Activated CD8-positive, alpha-beta T cell treated with anti-CD3 and anti-CD28 coated beads for 36 hours (primary cell): ENCODE results near the gene TBC1D14. TPM values are rescaled to one million over a fixed set of nuclear protein-coding genes. Genes with fewer than 3 reads are reported as not detected.
A peak's percentile ranks its signal among the peaks of the same experiment; 100 is the strongest.

Experiments
- ATAC-seq: fragments of 200-7000 bp; cut with Tn5 transposase; one replicate; pipeline ENCODE4 v1.10.0; 2021; ENCODE audit warnings: mild to moderate bottlenecking, moderate library complexity
- CTCF ChIA-PET: fragments of 350-600 bp; sonication (Branson Sonifier 250); formaldehyde crosslinking; loops from one replicate; lab custom pipeline; 2021; ENCODE audit warnings: antibody characterized with exemption; lab: Charles Lee
- POLR2A ChIA-PET: fragments of 350-600 bp; sonication (Branson Sonifier 250); formaldehyde crosslinking; loops from one replicate; lab custom pipeline; 2021; ENCODE audit warnings: antibody characterized with exemption; lab: Charles Lee
- DNase-seq: peaks from one replicate; pipeline ENCODE4 v3.0.0-alpha.2; 2020
- H3K27ac Mint-ChIP-seq: one replicate; pipeline ENCODE4 v1.8.0; 2021; ENCODE audit warnings: mild to moderate bottlenecking, mixed read lengths
- H3K27me3 Mint-ChIP-seq: one replicate; pipeline ENCODE4 v1.8.0; 2021; ENCODE audit warnings: mixed read lengths
- H3K36me3 Mint-ChIP-seq: one replicate; pipeline ENCODE4 v1.8.0; 2021; ENCODE audit warnings: low read depth, mixed read lengths
- H3K4me1 Mint-ChIP-seq: one replicate; pipeline ENCODE4 v1.8.0; 2021; ENCODE audit warnings: low read depth, mixed read lengths
- H3K4me3 Mint-ChIP-seq: one replicate; pipeline ENCODE4 v1.8.0; 2021; ENCODE audit warnings: mild to moderate bottlenecking, moderate library complexity, mixed read lengths
- H3K9me3 Mint-ChIP-seq: one replicate; pipeline ENCODE4 v1.8.0; 2021; ENCODE audit warnings: mixed read lengths
- intact Hi-C: fragments of 100-400 bp; cut with micrococcal nuclease; formaldehyde crosslinking; loops from one replicate; pipeline ENCODE4 v1.10.0; 2022
- total RNA-seq, 2 experiments: library from RNA; stranded (reverse); gene quantifications; one replicate each; pipeline ENCODE4 v1.2.3, GENCODE V29; 2021
- TF ChIP-seq, protein P1 (sequence below): fragments of 200-600 bp; IDR thresholded peaks from one replicate; pipeline ENCODE4 v1.8.0; 2022; ENCODE audit warnings: antibody characterized with exemption, mild to moderate bottlenecking

TBC1D14 gene
- total RNA-seq, 2 experiments from 2014 or later, result 34.7 to 36.3 TPM

DNA sequence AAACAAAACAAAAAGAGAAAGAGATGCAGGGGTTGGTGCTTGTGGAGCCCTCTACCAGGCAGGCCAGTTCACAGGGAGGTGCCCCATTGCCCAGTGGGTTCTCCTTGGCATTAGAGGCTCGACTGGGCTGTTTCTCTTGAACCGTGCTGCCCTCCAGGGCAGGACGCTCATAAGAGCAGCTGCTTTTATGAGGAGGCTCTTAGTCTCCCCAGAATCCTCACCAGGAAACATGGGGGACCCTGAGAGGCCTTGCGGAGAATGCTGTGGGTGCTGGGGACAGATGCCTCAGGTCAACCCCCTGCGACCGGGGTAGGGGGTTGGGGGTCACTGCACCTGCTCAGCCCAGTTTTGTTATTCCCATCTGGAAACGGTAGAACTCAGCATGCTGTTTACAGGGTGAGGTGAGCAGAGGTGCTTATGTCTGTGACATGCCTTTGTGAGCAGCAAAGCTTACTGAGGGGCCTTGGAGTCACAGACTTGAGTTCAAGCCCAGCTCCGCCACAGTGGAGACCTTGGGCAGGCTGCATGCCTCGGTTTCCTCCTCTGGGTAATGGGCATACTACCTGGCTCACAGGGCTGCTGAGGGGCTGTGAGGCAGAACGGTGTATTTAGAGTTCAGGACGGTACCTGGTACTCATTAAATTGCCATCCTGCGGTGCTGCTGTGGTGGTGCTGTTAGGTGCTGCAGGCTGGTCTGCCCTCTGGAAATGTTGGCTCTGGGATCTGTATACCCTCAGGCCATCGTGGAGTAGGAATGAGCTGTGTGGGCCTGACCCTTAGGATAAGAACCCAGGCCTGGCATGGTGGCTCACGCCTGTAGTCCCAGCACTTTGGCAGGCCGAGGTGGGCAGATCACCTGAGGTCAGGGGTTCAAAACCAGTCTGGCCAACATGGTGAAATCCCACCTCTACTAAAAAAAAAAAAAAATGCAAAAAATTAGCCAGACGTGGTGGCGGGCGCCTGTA, 5.7 kb downstream of the TBC1D14 start:
- POLR2A ChIA-PET, result interaction anchor here (1.2 kb wide), 1 partner anchor 12 kb away, joined by 4 read pairs; no protein-coding TSS in a partner anchor
- Mint-ChIP-seq H3K9me3 (no peaks in the 10 kb centered on the region), H3K27ac (no peak overlapping the region), H3K4me3 (no peak overlapping the region), H3K36me3 (peaks cover 14% of the 10 kb centered on the region), H3K27me3 (no peaks in the 10 kb centered on the region), H3K4me1 (peaks cover 70% of the 10 kb centered on the region)
- intact Hi-C loops, result loop anchor here (5.0 kb wide), 1 partner anchor 152 kb away; the partner anchor contains the start of gene GRPEL1
- TF ChIP-seq, protein P1, sequence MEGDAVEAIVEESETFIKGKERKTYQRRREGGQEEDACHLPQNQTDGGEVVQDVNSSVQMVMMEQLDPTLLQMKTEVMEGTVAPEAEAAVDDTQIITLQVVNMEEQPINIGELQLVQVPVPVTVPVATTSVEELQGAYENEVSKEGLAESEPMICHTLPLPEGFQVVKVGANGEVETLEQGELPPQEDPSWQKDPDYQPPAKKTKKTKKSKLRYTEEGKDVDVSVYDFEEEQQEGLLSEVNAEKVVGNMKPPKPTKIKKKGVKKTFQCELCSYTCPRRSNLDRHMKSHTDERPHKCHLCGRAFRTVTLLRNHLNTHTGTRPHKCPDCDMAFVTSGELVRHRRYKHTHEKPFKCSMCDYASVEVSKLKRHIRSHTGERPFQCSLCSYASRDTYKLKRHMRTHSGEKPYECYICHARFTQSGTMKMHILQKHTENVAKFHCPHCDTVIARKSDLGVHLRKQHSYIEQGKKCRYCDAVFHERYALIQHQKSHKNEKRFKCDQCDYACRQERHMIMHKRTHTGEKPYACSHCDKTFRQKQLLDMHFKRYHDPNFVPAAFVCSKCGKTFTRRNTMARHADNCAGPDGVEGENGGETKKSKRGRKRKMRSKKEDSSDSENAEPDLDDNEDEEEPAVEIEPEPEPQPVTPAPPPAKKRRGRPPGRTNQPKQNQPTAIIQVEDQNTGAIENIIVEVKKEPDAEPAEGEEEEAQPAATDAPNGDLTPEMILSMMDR, result no peak
- ATAC-seq (no peak), DNase-seq (no peak)
- CTCF ChIA-PET, result interaction anchor here (0.8 to 1.9 kb wide), 3 partner anchors 8 to 199 kb away, joined by 3 to 4 read pairs (median 4); no protein-coding TSS in a partner anchor

DNA sequence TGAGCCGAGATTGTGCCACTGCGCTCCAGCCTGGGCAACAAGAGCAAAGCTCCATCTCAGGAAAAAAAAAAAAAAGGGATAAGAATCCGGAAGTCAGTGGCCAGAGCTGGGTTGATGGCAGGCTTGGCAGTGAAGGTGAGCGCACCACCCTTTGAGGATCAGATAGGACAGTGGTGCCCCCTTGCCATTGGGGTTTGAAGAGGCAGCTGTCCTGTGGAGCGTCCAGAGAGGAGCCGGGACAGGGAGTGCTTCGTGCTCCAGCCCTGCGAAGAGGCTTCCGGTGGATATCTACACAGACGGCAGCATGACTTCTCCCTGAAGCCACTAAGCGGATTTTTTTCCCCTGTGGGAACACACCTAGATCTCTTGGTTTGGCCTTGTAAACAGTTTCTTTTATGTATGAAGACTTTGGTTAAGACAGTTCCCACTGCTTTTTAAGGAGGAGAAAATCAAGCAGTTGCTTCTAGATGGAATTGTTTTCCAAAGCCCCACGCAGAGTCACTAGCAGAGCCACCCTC, 6.5 kb downstream of the TBC1D14 start:
- peaks cover 14% of the 10 kb centered on the region for H3K36me3 Mint-ChIP-seq
- POLR2A ChIA-PET, result interaction anchor here (1.2 kb wide), 1 partner anchor 11 kb away, joined by 4 read pairs; no protein-coding TSS in a partner anchor

DNA sequence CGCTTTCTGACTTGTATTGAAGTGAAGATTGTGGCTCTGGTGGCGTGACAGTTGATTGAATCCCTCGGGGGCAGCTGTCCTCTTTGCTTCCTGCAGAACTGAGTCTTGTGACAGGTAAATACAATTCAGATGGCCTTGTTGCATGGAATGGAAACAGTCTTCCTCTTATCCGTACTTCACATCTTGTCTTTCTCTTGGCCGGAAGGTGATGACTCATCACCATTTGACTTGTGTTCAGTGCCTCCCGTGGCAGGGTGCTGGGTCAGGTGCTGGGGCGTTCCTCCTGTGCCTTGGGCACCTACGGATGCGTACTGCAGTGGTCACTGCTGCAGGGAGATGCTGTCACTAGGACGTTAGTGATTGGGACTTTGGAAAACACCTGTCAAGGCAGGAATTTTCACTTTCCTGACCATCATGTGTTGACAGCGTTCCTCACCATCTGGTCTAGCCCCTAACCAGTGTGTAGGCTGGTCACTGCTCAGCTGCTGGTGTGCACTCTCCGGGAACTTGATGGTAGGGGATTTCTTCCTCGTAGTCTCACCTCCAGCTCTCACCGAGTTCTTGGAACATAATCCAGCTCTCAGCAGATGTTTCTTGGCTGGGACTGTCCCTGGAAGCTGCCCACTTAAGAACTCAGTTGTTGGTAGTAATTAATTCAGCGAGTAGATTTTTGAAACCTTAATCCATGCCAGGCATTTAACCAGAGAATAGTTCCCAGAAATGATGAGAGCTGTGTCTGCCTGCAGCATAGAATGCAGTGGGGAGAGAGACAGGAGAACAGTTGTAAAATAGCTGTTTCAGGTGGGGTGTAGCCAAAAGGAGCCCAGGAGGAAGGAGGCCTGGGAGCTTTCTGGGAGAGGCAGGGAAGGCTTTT, 7.2 kb downstream of the TBC1D14 start:
- TF ChIP-seq, protein P1, result no peak
- Mint-ChIP-seq H3K4me1 (peaks cover 64% of the 10 kb centered on the region), H3K4me3 (peak overlapping the region; percentile 41), H3K27ac (peak overlapping the region; percentile 88), H3K27me3 (no peaks in the 10 kb centered on the region), H3K36me3 (peaks cover 14% of the 10 kb centered on the region), H3K9me3 (no peaks in the 10 kb centered on the region)
- POLR2A ChIA-PET, result interaction anchor here (0.6 to 1.4 kb wide), 4 partner anchors 10 to 36 kb away, joined by 3 to 6 read pairs (median 4); no protein-coding TSS in a partner anchor
- intact Hi-C loops, result loop anchor here (5.0 kb wide), 1 partner anchor 150 kb away; the partner anchor contains the start of gene GRPEL1
- DNase-seq, result peak; percentile 79
- peak; percentile 82 for ATAC-seq
- CTCF ChIA-PET, result interaction anchor here (0.8 to 2.4 kb wide), 19 partner anchors 8 to 200 kb away, joined by 3 to 12 read pairs (median 4); partner anchors contain the start of genes GRPEL1 and TADA2B

More for the DNA sequence above, 6.5 kb downstream of the TBC1D14 start:
- CTCF ChIA-PET, result interaction anchor here (0.8 to 1.9 kb wide), 6 partner anchors 9 to 200 kb away, joined by 3 to 8 read pairs (median 4); no protein-coding TSS in a partner anchor
- DNase-seq (no peak), ATAC-seq (no peak)
- peak overlapping the region; percentile 88 for H3K27ac Mint-ChIP-seq
- no peaks in the 10 kb centered on the region for H3K27me3 Mint-ChIP-seq
- TF ChIP-seq, protein P1, result no peak
- H3K4me3 Mint-ChIP-seq, result no peak overlapping the region
- H3K9me3 Mint-ChIP-seq, result no peaks in the 10 kb centered on the region
- intact Hi-C loops, result loop anchor here (5.0 kb wide), 1 partner anchor 151 kb away; the partner anchor contains the start of gene GRPEL1
- H3K4me1 Mint-ChIP-seq, result peaks cover 68% of the 10 kb centered on the region

DNA sequence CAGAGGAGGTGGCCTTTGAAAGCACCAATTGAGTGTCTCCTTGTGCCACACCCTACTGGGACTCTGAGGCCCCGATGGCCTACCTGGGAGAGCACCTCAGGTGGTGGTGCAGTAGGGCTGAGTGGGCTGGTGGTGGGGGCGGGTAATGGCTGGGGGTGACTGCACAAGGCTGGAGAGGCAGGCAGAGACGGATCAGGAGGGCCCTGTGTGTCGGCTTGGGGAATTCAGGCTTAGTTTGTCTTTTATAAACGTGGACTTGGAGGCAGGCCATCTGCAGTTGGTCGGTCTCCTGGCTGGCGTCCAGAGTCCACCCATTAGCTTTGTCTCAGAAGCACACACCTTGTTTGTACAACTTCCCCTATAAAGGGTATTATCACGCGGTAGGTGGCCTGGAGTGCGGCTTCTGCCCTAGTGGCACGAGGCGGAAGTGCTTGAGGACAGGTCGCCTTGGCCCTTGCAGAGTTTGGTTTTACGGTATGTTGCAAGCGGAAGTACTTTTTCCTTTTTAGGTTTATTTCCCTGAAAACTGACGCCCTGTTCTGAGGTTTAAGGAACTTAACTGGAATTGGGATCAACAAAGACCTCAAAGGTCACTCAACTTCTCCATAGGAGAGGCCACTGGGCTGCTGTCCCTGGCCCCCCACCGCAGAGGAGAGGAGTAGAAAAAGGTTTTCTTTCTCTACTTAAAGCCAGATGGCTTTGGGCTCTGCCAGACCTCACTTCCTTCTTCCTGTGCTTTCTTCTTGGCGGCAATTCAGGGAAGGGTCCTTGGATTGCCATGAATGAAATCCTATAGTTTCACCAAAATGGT, 8.0 kb downstream of the TBC1D14 start:
- POLR2A ChIA-PET, result interaction anchor here (0.6 to 1.6 kb wide), 6 partner anchors 9 to 230 kb away, joined by 3 to 6 read pairs (median 4); no protein-coding TSS in a partner anchor
- H3K9me3 Mint-ChIP-seq, result no peaks in the 10 kb centered on the region
- H3K4me1 Mint-ChIP-seq, result peaks cover 68% of the 10 kb centered on the region
- CTCF ChIA-PET, result interaction anchor here (0.8 to 2.4 kb wide), 17 partner anchors 8 to 199 kb away, joined by 3 to 12 read pairs (median 4); partner anchors contain the start of genes GRPEL1 and TADA2B
- peak; percentile 76 for DNase-seq
- ATAC-seq, result peak; percentile 60
- H3K4me3 Mint-ChIP-seq, result peak overlapping the region; percentile 41
- TF ChIP-seq, protein P1, result peak; percentile 67
- H3K27ac Mint-ChIP-seq, result peak overlapping the region; percentile 88
- H3K36me3 Mint-ChIP-seq, result peaks cover 11% of the 10 kb centered on the region
- intact Hi-C loops, result loop anchor here (5.0 kb wide), 1 partner anchor 150 kb away; the partner anchor contains the start of gene GRPEL1
- no peaks in the 10 kb centered on the region for H3K27me3 Mint-ChIP-seq
